Activated CD8-positive, alpha-beta memory T cell treated with anti-CD3 and anti-CD28 coated beads for 36 hours (primary cell): Measurements from ENCODE around the gene USP36. TPM values are rescaled to one million over a fixed set of nuclear protein-coding genes. Genes with fewer than 3 reads are reported as not detected.

Experiments
- CTCF ChIA-PET: fragments of 350-600 bp; sonication (Branson Sonifier 250); formaldehyde crosslinking; loops from one replicate; lab custom pipeline; 2021; ENCODE audit warnings: antibody characterized with exemption; lab: Charles Lee
- POLR2A ChIA-PET: fragments of 350-600 bp; sonication (Branson Sonifier 250); formaldehyde crosslinking; loops from one replicate; lab custom pipeline; 2021; ENCODE audit warnings: antibody characterized with exemption; lab: Charles Lee
- total RNA-seq, 2 experiments: library from RNA; stranded (reverse); gene quantifications; one replicate each; pipeline ENCODE4 v1.2.3, GENCODE V29; 2021

The USP36 gene
- total RNA-seq, 2 experiments from 2014 or later = 112 to 120 TPM

- ChIA-PET POLR2A (no interaction called here), CTCF (no interaction called here)
These were observed 38.6 kb downstream of the USP36 start for GRCh38 chr17:78802008-78802407.

DNA sequence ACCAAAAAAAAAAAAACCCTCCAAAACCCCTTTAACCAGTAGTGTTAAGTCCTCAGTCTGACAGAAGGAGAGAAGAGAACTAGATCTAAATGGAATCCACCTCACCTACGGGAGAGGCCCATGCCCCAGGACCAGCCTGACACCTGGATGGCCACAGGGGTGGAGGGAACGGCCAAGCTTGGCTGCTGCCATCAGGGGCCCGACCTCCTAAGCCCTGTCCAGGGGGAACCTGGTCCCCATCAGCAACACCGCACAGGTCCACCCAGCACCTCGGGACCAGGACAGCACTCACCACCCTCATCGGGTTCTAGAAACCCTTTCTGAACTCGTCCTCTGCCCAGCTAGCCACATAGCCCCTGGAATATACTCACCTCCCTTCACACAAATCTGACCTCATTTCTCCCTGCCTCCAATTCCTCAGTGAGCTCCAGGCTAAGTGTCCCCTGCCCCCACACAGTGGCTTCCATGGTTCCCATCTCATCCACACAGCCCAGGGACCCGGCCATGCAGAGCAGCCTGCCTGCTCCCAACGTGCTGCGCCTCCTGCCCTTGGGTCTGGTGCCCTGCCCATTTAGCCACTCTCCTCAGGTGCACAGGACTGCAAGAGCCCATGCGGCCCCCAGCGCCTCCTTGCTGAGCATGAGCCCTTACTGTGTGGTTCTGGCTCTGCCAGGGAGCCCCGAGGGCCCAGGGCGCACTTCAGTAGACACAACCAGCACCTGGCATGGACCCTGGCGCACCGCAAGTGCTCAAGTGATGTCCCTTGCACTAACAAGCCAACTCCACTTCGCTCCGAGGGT, 40.3 kb downstream of the USP36 start:
- ChIA-PET POLR2A (interaction anchor here (0.6 kb wide), 1 partner anchor 103 kb away, joined by 5 read pairs; no protein-coding TSS in a partner anchor), CTCF (interaction anchor here (0.6 to 1.4 kb wide), 4 partner anchors 10 to 75 kb away, joined by 3 to 5 read pairs (median 4); no protein-coding TSS in a partner anchor)

DNA sequence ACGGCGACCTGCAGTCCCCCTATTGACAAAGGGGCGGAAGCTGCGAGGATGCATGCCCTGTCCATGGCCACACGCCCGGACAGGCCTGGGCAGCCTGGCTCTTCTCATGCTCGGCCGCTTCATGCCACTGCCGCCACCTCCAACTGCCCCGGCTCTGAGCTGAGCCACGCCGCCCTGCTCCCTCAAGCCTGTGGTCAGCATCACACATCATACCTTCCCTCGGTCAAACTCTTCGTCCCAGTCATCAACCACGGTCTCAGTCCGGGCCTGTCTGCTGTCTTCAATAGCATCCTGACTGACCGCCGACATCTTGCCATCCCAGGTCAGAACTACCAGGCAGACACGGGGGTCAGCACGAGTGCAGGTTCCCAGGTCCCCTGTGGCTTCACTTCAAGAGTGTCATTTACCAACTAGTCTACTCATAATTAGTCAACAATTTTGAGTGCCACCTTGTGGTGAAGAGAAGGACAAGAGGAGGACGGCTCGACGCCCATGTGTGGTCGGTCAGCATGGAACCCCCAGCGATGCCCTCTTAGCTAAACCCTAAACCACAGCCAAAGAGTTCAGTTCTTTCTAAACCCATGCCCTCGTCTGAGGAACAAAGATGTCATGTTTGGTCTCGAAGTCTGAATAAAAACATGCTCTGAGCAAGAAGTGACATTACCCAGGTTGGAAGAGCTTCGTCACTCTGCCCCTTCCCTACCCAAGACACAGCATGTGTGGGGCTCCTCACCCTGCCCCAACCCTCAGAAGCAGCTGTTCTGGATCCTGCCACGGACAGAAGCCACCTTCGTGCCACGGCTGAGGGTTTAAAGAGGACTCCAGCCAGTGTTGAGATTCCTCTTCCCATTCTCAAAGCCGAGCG, 41.7 kb downstream of the USP36 start:
- ChIA-PET POLR2A (interaction anchor here (0.5 to 0.6 kb wide), 2 partner anchors 30 to 607 kb away, joined by 3 to 4 read pairs; no protein-coding TSS in a partner anchor), CTCF (interaction anchor here (1.0 to 1.4 kb wide), 5 partner anchors 11 to 31 kb away, joined by 3 to 5 read pairs (median 3); no protein-coding TSS in a partner anchor)

DNA sequence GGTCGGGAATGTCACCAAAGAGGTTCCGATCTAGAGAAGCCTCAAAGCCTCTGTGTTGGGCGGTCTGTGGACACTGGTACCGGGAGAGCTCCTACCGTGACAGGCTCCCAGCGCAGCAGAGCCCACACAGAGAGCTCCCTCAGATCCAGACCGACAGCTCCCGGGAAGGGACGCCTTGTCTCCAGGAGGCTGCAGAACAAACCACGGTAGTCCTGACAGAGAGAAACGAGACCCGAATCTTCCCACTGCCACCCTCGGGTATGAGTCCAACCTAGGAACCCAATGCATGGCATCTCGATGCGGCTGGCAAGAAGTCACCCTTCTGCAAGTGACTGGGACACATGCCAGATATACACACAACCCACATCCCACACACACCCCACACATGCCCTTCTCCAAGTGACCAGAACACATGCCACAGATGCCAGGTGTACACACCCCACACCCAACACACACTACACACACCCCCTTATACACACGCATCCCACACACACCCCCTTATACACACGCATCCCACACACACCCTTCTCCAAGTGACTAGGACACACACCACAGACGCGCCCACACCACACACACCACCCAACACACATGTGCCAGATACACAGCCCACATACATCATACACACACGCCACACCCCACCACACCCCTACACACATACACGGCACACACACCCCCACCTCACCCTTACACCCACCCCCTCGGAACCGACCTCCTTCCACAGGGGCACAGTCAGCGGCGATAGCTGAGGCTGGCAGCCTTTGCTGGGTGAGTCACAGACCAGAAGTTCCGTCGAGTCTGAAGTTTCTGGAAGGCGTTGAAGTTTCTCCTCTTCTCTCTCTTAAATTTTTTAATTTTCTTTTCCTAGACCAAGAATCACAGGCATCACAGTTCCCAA, 42.7 kb downstream of the USP36 start:
- CTCF ChIA-PET = interaction anchor here (1.1 to 1.4 kb wide), 2 partner anchors 15 to 30 kb away, joined by 3 to 5 read pairs; no protein-coding TSS in a partner anchor
- POLR2A ChIA-PET = no interaction called here

GRCh38 chr17:78797213-78797612, 43.4 kb downstream of the USP36 start:
- POLR2A ChIA-PET = no interaction called here

DNA sequence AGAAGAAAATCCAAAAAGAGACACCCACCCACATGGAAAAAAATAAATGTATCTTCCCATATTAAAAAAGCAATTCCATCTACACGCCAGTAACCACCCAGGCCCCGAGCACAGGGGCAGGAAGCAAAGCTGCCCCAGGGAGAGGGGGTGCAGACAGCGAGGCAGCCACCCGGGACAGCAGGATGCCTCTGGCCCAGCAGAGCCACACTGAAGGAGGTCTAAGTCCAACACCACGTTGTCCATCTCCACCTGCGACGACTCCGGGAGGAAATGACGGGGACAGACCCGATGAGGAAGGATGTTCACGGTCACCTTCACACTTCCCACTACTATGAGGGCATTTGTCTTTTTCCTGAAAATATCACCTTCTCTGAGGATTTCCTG, 44.1 kb downstream of the USP36 start:
- CTCF ChIA-PET = no interaction called here
- POLR2A ChIA-PET = no interaction called here

More at GRCh38 chr17:78797213-78797612, 43.4 kb downstream of the USP36 start:
- CTCF ChIA-PET = no interaction called here

GRCh38 chr17:78795861-78796516, 44.6 kb downstream of the USP36 start:
- CTCF ChIA-PET = no interaction called here

DNA sequence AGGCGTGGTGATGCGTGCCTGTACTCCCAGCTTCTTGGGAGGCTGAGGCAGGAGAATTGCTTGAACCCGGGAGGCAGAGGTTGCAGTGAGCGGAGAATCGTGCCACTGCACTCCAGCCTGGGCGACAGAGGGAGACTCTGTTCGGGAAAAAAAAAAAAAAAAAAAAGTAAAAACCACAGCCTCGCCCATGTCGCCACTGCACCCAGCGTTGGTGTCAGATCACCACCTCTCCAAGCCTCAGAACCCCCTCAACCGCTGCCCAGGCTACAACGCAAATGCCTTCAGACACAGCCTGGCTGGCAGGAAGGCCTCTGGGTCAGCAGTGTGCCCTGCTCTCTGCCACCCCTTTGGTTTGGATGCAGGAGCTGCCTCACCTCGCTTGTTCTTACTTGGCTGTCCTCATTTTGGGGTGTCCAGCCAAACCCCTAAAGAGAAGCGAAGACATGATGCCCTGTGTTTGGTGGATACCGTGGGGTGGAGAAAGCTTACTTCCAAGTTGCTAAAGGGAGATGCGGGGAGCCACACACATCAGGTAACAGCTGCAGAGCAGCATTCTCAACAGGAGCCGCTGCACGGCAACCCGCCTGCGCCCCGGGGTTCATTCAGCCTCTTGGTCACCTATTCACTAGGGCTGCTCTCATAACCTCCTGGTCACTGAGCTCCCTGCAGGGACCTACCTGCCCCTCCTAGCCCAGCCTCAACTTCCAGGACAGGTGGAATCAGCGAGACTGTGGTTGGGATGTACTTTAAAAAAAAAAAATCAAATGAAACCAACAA, 45.6 kb downstream of the USP36 start:
- CTCF ChIA-PET = no interaction called here
- POLR2A ChIA-PET = no interaction called here

More at GRCh38 chr17:78795861-78796516, 44.6 kb downstream of the USP36 start:
- POLR2A ChIA-PET = no interaction called here

DNA sequence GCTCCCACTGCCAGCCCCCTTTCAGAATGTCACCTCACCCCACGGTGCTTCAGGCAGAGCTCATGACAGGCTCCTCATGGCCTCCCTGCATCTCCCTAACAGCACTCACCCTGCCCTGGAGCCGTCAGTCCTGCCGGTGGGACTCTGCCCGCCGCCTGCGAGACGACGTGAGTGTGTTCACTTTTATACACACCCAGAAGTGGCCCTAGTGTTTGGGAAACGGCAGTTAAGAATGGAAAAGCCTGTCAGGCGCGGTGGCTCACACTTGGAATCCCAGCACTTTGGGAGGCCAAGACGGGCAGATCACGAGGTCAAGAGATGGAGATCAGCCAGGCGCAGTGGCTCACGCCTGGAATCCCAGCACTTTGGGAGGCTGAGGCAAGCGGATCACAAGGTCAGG, 46.2 kb downstream of the USP36 start:
- POLR2A ChIA-PET = no interaction called here

DNA sequence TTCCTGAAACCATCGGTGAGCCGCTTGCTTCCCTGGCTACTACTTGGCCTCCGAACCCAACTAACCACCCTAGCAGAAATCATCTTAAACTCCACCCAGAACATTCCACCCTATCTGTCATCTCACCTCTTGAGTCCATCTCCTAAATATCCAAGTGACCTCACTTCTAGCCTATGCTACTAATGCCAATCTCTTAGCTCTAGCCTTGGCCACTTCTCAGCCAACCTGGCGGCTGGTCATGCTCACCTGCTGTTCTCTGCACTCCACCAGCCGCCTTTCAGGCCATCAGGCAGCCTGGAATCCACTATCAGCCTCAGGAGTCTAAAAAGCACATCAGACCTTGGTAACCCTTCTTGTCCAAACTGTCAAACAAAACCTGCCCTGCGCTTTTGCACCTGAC, 46.6 kb downstream of the USP36 start:
- CTCF ChIA-PET = no interaction called here
- POLR2A ChIA-PET = no interaction called here

More for the DNA sequence above, 46.2 kb downstream of the USP36 start:
- CTCF ChIA-PET = no interaction called here

- ChIA-PET CTCF (interaction anchor here (0.7 kb wide), 1 partner anchor 686 kb away, joined by 4 read pairs; no protein-coding TSS in a partner anchor), POLR2A (no interaction called here)
These were observed 47.2 kb downstream of the USP36 start for GRCh38 chr17:78793415-78793814.

DNA sequence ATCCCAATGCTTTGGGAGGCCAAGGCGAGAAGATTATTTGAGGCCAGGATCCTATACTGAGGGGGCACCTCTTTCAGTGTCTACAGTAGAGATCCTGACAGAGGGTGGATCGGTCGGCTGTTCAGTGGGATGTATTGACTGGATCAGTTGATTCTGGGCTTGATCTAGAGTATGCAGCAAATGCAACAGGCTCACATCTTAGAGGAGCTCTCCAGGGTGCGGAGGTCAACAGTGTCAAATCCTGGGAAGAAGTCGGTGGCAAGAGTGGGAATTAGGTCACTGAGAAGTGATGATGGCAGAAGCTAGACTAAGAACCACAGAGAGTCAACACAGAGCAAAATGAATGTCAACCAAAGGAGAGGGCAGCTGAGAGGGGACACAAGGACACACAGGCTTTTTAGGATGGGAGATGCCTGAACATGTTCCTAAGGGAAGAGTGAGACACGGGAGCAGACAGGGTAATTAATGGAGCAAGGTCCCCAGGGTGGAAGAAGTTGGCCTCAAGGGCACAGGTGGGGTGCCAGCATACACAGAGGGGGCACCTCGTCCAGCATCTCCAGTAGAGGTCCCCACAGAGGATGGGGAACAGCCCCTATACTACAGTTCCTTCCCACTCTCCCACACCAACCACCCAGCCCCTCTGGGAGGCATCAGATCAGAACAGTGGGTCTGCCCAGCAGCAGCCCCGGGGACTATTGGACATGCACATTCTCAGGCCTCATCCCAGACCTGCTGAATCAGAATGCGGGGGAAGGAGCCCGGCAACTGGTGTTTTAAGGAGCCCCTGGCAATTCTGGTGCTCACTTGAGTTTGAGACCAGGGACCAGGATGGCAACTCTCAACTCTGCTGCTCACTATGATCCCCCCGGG, 48.5 kb downstream of the USP36 start:
- CTCF ChIA-PET = interaction anchor here (1.0 kb wide), 1 partner anchor 47 kb away, joined by 4 read pairs; no protein-coding TSS in a partner anchor
- POLR2A ChIA-PET = no interaction called here

DNA sequence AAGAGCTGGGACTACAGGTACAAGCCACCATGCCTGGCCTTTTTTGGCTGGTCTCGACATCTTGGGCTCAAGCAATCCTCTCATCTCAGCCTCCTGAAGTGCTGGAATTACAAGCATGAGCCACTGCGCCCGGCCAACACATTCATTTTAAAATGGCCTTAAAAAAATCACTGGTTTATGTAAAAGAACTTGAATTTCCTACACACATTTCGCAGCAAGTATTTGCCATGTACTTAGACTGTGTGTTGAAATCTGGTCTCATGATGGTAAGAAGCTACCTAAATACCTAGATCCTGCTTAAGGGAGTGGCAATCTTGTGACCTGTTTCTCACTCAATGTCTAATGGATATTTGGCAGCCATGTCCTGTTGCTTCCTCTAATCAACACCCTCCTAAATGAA, 50.1 kb downstream of the USP36 start:
- POLR2A ChIA-PET = no interaction called here
- CTCF ChIA-PET = no interaction called here

DNA sequence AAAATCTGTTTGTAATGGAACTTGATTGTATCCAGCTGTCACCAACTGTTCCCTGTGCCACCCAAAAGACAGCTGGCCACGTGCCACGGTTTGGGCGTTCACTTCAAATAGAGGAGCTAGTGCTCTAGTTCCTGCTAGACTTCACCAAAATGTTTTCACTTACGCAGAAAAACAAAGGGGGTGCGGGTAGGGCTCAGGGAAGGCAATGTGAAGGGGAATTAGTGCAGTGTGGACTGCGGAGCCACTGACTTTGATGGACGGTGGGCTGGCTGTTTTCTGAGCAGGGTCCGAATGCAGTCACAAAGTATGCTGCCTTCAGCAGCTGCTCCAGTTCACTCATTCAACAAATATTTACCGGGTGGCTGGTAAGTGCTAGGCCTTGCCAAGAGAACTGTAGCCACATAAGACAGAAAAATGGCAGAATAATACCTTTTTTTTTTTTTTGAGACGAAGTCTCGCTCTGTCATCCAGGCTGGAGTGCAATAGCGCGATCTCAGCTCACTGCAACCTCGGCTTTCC, 50.9 kb downstream of the USP36 start:
- ChIA-PET POLR2A (no interaction called here), CTCF (interaction anchor here (1.0 kb wide), 1 partner anchor 13 kb away, joined by 3 read pairs; no protein-coding TSS in a partner anchor)

GRCh38 chr17:78789149-78789662, 51.4 kb downstream of the USP36 start:
- CTCF ChIA-PET = interaction anchor here (1.0 kb wide), 1 partner anchor 14 kb away, joined by 3 read pairs; no protein-coding TSS in a partner anchor
- POLR2A ChIA-PET = no interaction called here

GRCh38 chr17:78788451-78788850, 52.2 kb downstream of the USP36 start:
- POLR2A ChIA-PET = no interaction called here
- CTCF ChIA-PET = interaction anchor here (0.7 kb wide), 1 partner anchor 663 kb away, joined by 3 read pairs; no protein-coding TSS in a partner anchor
